Upper lobe of left lung (tissue), 4 donors: ENCODE measurements around the gene SEC22B.
"Not testable (repeated sequence)": the region's sequence is repeated elsewhere in the genome, so short reads cannot be mapped to it uniquely, and the experiment has no call there.

Experiments
- POLR2AphosphoS5 ChIP-seq, 2 donors: sonication (generic); formaldehyde crosslinking; IDR thresholded peaks; one replicate each; pipeline ENCODE4 v1.5.1; 2017; ENCODE audit warnings: antibody characterized with exemption in 2 of 2
- TF ChIP-seq, protein P1 (sequence below), 6 experiments: fragments of 450-650 bp in 4 of 6; fragments of 200-600 bp in 2 of 6; sonication (generic) in 2 of 6; IDR thresholded peaks; one replicate each; pipeline ENCODE4 v1.5.1; 2016 to 2019; ENCODE audit warnings: antibody characterized with exemption in 6 of 6

DNA sequence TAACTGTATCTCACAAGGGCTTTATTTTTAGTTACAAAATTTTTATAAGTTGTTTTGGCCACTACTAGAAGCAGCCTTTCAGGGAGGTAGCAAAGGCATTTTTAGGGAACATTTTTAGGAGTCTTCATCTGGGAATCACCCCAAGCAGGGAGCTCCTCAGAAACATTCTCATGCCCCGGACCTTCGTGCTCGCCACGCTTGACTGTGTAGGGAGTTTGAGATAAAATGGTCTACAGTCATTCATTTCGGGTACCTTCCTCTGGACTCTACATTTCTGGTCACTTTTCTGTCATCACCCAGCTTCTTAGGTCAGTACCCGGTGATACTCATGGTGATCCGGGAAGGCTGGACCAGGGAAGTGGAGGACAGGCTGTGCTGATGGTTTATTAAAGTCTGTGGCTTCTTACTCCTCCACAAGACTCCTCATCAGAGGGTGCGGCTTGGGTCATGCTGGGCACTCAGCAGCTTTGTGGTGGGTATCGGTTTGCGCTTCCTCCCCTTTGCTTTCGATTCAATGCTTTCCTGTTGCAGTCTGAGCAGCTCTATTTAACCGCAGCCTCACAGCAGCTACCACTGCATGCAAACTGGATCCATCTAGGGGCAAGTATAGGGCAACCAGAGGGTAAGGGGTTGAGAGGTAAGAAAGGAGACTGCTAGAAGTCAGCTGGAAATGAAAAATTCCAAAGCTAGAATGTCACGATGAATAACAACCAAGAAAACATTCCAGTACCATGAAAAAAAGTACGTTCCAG lies 33.6 kb downstream of the SEC22B start:
- TF ChIP-seq, protein P1, sequence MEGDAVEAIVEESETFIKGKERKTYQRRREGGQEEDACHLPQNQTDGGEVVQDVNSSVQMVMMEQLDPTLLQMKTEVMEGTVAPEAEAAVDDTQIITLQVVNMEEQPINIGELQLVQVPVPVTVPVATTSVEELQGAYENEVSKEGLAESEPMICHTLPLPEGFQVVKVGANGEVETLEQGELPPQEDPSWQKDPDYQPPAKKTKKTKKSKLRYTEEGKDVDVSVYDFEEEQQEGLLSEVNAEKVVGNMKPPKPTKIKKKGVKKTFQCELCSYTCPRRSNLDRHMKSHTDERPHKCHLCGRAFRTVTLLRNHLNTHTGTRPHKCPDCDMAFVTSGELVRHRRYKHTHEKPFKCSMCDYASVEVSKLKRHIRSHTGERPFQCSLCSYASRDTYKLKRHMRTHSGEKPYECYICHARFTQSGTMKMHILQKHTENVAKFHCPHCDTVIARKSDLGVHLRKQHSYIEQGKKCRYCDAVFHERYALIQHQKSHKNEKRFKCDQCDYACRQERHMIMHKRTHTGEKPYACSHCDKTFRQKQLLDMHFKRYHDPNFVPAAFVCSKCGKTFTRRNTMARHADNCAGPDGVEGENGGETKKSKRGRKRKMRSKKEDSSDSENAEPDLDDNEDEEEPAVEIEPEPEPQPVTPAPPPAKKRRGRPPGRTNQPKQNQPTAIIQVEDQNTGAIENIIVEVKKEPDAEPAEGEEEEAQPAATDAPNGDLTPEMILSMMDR (IDR thresholded peaks at IDR 0.05): not testable (repeated sequence)
- not testable (repeated sequence) for TF ChIP-seq POLR2AphosphoS5 (IDR thresholded peaks at IDR 0.05)
